ENCODE results near the gene SYCE3.
"Not testable (repeated sequence)": the region's sequence is repeated elsewhere in the genome, so short reads cannot be mapped to it uniquely, and the experiment has no call there.

The SYCE3 gene

DNA sequence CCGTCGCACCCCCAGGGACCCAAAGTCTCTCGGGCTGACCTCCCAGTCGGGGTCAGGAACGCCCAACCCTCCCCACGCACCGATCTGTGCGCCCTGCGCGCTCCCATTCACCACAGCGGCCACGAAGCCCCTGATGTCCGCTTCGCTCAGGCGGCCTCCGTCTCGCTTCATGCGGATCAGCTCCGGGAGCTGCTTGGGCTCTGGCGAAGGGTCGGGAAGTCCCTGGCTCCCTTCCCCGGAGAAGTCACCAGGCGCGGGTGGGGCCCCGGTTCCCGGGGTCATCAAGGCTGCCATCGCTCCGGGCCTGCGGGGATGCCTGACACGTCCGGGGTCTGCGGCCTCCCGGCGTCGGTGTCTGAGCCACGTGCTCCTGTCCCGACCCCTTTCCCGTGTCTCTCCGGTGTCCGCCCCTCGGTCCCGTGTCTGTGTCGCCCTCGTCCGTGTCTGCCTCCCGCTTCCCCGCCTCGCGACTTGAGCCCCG lies 33.3 kb downstream of the SYCE3 start:
- no peak for DNase-seq

- DNase-seq, result peak; percentile 28
Observed at GRCh38 chr22:50528682-50529415, 33.9 kb downstream of the SYCE3 start.

- DNase-seq, result no peak
Observed at GRCh38 chr22:50527921-50528681, 34.6 kb downstream of the SYCE3 start.

GRCh38 chr22:50526834-50527801 lies 35.6 kb downstream of the SYCE3 start:
- peak; percentile 74 for DNase-seq

DNA sequence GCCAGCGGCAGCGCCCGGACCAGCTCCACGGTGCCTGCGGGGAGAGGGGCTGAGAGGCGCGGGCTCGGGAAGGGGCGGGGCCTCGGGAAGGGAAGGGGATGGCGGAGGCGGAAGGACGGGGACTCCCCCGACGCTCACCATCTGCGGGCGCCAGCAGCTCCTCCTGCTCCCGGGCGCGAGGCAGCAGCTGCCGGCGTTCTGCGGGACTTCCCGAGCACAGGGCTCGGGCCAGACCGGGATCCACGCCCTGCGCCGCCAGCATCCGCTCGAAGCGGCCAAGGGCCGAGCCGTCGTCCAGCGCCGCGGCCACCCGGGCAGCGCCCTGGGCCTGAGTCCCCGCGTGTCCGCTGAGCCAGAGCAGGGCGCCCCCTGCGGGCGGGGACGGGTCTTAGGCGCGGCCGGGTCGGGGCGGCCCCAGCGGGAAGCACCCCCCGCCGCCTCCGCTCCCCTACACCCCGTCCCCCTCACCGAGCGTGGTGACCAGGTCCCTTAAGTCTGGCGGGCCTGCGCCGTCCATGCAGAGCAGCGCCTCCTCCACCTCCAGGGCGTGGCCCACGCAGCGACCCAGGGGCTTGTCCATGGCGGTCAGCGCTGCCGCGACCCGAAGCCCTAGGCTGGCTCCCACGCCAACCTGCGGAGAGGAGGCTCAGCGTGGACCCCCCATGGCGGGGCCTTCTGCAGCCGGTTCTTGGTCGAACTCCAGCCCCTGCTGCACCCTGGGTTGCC lies 36.4 kb downstream of the SYCE3 start:
- peak; percentile 94 for DNase-seq

DNA sequence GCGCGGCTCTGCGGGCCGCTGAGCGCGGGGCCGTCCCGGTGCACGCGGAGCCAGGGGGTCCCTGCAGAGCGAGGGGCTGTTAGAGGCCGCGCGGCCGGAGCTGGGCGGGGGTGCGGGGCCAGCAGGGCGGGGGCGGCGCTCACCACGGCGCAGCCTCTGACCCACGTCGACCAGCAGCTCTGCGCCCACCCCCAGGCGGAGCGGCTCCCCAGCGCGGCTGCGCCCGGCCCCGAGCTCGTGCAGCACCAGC lies 36.9 kb downstream of the SYCE3 start:
- no peak for DNase-seq

DNA sequence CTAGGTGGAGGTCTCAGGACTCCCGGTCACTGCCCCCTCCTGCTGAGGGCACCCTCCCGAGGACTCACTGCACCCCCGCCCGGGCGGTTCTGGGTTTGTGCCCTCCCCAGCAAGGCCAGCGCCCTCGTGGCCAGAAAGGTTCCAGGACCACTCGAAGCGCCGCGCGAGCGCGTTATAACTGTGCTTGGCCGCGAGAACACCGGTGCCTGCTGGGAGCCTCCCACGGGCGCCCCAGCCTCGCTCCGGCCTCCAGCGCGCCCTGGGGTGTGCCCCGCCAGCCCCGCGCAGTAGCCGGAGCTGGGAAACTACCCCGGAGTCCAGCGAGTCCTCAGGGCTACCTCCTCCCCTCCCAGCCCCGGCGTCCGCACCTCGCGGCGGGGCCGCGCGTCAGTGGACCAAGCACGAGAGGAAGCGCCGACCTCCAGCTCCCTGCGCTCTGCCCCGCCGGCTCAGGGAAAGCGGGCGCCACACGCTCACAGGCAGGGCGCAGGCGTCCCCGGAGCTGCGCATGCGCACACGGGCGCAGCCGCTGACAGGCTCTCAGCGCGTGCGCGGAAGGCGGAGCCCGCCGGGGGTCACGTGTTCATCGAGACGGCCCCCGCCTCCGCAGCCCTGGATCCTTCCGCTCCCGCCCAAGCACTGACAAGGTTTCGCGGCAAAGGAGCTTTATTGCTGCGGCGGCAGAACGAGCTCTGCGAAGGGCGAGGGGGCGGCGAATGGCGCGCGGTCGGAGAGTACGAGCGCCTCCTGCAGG lies 37.4 kb downstream of the SYCE3 start, which contains the start of gene SCO2:
Gene SCO2, minus strand, starts transcription at position 495 of the 754 bp plus-strand sequence. CDS start 1,187 bp downstream, outside the sequence.
- peak; percentile 99 for DNase-seq

GRCh38 chr22:50524676-50525103 lies 38.0 kb downstream of the SYCE3 start:
- no peak for DNase-seq

GRCh38 chr22:50523806-50524675 lies 38.7 kb downstream of the SYCE3 start:
- no peak for DNase-seq

GRCh38 chr22:50523458-50523805 lies 39.3 kb downstream of the SYCE3 start:
- DNase-seq, result no peak

DNA sequence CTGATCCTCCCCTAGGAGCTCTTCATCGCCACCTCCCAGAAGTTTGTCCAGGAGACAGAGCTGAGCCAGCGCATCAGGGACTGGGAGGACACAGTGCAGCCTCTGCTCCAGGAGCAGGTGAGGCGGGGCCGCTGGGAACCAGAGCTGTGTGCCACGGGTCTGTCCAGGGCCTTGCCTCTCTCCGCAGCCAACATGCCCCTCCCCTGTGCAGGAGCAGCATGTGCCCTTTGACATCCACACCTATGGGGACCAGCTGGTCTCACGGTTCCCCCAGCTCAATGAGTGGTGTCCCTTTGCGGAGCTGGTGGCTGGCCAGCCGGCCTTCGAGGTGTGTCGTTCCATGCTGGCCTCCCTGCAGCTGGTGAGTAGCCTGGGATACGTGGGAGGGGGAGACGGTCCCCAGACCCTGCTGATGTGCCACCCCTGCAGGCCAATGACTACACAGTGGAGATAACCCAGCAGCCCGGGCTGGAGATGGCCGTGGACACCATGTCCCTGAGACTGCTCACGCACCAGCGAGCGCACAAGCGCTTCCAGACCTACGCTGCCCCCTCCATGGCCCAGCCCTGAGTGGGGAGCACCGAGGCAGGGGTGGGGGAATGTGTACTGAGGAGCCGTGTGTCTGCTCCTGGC lies 39.8 kb downstream of the SYCE3 start:
- DNase-seq, result no peak

DNA sequence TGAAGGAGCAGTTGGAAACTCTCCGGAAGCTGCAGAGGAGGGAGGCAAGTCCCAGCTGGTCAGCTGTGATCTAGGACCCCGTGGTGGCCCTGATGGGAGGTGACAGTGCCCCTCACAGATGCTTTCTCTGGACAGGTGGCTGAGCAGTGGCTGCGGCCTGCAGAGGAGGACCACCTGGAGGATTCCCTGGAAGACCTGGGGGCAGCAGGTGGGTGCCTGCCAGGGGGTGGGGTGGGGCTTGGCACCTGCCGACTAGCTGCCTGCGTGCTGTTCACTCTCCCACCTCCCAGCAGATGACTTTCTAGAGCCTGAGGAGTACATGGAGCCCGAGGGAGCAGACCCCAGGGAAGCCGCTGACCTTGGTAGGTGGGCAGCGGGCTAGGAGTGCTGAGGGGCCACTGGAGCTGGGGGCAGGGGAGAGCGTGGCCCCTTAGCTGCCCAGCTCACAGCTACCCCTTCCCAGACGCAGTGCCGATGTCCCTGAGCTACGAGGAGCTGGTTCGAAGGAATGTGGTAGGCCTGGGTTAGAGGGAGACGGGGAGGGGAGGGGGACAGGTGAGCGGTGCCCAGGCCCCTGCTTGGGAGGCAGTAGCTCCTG lies 40.4 kb downstream of the SYCE3 start:
- DNase-seq, result no peak

- no peak for DNase-seq
Observed at GRCh38 chr22:50521710-50522109, 41.0 kb downstream of the SYCE3 start.

DNA sequence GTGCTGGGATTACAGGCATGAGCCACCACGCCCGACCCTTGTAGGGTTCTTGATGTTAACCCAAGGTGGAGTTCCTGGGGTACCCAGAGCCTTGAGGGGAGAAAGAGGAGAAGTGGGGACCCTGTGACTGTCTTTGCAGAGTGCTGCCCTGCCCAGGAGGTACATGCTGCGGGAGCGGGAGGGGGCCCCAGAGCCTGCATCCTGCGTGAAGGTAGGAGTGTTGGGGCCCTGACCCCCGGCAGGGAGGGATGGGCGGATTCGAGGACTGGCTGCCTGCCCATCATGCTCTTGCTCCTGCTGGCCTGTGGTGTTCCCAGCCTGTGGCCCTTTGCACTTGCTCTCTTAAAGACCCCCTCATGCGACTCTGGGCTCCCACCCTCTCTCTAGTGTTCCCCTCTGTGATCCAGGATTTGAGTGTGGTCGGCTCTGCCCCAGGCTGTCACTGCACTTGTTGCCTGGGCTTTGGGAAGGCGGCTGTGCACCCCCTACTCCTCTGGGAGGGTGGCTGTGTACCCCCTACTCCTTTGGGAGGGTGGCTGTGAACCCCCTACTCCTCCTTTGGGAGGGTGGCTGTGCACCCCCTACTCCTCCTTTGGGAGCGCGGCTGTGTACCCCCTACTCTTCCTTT lies 41.8 kb downstream of the SYCE3 start:
- no peak for DNase-seq

DNA sequence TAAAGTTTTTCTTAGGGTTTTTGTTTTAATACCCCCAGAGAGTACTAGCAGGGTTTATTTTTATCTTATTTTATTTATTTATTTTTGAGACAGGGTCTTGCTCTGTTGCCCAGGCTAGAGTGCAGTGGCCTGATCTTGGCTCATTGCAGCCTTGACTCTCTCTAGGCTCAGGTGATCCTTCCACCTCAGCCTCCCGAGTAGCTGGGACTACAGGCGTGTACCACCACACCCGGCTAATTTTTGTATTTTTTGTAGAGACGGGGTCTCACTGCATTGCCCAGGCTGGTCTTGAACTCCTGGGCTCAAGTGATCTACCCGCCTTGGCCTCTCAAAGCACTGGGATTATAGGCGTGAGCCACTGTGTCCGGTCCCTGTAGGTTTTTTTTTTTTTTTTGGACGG lies 42.5 kb downstream of the SYCE3 start:
- DNase-seq, result not testable (repeated sequence)

DNA sequence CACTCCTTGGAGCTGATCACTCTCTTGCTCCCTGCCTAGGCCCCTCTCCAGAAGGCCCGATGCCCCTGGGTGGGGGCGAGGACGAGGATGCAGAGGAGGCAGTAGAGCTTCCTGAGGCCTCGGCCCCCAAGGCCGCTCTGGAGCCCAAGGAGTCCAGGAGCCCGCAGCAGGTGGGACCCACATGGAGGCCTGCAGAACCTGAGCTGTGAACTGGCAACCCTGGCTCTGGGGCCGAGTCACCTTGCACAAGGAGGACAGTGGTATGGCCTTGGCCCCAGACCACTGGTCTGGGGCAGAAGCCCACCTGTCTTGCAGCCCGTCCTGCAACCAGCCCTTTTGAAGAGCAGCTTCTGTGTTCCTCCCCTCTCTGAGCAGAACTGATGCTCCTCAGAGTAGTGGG lies 43.6 kb downstream of the SYCE3 start:
- DNase-seq, result no peak

- no peak for DNase-seq
Observed at GRCh38 chr22:50518606-50519005, 44.1 kb downstream of the SYCE3 start.

DNA sequence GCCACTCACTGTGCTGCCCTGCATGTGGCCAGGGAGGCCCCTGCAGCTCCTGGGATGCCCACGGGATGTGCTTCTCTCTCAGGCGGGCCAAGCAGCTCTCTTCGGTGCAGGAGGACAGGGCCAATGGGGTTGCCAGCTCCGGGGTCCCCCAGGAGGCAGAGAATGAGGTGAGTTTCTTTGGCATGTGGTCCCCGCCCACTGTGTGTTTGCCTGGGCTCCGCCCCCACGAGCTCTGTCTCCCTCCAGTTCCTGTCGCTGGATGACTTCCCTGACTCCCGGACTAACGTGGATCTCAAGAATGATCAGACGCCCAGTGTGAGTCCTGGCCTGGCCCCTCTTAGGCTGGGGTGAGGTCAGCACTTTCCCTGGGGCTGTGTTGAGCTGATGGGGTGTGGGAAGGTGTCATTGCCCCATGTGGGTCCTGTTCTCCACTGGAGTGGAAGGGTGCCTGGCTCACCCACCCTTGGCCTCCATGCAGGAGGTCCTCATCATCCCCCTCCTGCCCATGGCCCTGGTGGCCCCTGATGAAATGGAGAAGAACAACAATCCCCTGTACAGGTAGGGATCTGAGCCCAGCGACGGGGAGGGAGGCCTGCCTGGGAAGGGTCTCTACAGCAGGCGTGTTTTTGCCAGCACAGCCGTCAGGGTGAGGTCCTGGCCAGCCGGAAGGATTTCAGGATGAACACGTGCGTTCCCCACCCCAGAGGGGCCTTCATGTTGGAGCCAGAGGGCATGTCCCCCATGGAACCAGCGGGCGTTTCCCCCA lies 45.0 kb downstream of the SYCE3 start:
- DNase-seq, result no peak

GRCh38 chr22:50516891-50517290 lies 45.8 kb downstream of the SYCE3 start:
- no peak for DNase-seq
